AG04449 (cell line): ENCODE data around the gene DNAJC7.

Source experiments
- CTCF ChIA-PET: fragments of 350-600 bp; formaldehyde crosslinking; extraction: SDS; loops from one replicate; lab custom pipeline; 2021; ENCODE audit warnings: antibody characterized with exemption; lab: Yijun Ruan, JAX
- POLR2A ChIA-PET: fragments of 400-600, 350-600 bp; formaldehyde crosslinking; extraction: SDS; loops from one replicate; lab custom pipeline; 2020; ENCODE audit warnings: antibody characterized with exemption, inconsistent platforms; lab: Yijun Ruan, JAX
- DNase-seq: peaks from one replicate; pipeline ENCODE4 v3.0.0-alpha.2; 2010; ENCODE audit warnings: low read depth, low spot score
- H3K4me3 ChIP-seq: 2 replicates; pipeline ENCODE4 v1.5.1; 2011; ENCODE audit warnings: low read depth, mild to moderate bottlenecking, control low read depth, low read length
- CTCF ChIP-seq: IDR thresholded peaks from one replicate; pipeline ENCODE4 v1.5.1; 2011; ENCODE audit warnings: mild to moderate bottlenecking, moderate library complexity, low read length, control low read depth, inconsistent platforms; ENCODE audit not compliant: insufficient read depth; ENCODE audit errors: missing control alignments

DNAJC7 gene

GRCh38 chr17:41967921-41968578 is 49.2 kb downstream of the DNAJC7 start:
- ChIA-PET CTCF (interaction anchor here (1.3 to 11.2 kb wide), 5 partner anchors 8 to 152 kb away, joined by 3 to 131 read pairs (median 46); partner anchors contain the start of genes DHX58, DNAJC7, HSPB9 and KAT2A), POLR2A (interaction anchor here (1.1 to 2.9 kb wide), 3 partner anchors 45 to 50 kb away, joined by 3 to 15 read pairs (median 4); partner anchors contain the start of genes ACLY and DNAJC7)
- no peak for DNase-seq
- no peak for TF ChIP-seq CTCF
- H3K4me3 ChIP-seq, result peak overlapping the region; percentile 81

DNA sequence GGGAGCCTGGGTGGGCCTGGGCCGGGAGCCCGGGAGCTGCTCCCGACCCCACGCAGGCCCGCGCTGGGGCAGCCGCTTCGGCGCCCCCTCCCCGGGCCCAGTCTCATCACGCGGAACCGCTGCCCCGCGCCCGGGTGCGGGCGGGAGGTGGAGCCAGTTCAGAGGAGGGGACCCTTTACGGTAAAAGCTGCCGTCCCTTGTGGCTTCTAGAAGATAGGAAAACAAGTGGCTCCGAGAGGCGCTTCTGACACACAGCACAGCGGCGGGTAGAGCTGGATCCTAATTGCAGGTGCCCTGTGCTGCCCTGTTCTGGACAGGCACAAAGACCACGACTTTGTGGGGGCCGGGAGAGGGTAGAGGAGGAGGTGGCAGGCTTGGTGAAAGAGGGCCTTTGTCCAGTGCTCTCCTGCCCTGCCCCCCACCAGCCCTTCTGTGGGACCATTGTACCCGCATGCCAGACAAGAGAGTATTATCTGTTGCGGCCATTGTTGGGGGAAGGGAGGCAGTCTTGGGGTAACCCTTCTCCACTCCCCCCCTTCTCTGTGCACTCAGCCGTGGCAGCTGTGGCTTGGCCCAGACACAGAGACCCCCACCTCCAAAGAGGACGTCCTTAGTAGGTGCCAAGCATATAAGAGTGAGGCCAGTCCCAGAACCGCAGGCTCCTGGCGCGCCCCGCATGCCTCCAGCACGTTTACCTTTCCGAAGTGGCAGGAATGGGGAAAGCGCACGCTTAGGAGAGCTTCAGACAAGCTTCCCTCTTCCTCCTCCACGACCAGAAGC is 49.9 kb downstream of the DNAJC7 start:
- CTCF ChIA-PET, result interaction anchor here (2.5 to 11.2 kb wide), 5 partner anchors 10 to 153 kb away, joined by 10 to 131 read pairs (median 46); partner anchors contain the start of genes DHX58, DNAJC7, HSPB9 and KAT2A

GRCh38 chr17:41966463-41967140 is 50.6 kb downstream of the DNAJC7 start, which contains the start of gene CNP:
Gene CNP (plus strand): TSS chr17:41966795. CDS start chr17:41966885, 90 bp downstream.
- POLR2A ChIA-PET, result interaction anchor here (0.5 to 2.9 kb wide), 9 partner anchors 9 to 146 kb away, joined by 3 to 15 read pairs (median 6); partner anchors contain the start of genes ACLY, DHX58 and DNAJC7
- CTCF ChIA-PET, result interaction anchor here (1.8 to 11.2 kb wide), 7 partner anchors 10 to 153 kb away, joined by 6 to 131 read pairs (median 10); partner anchors contain the start of genes DHX58, DNAJC7, HSPB9 and KAT2A
- DNase-seq, result no peak
- no peak for TF ChIP-seq CTCF
- peak within 1 kb of the TSS; percentile 81 for H3K4me3 ChIP-seq

More for the DNA sequence above, 49.9 kb downstream of the DNAJC7 start:
- no peak for TF ChIP-seq CTCF
- no peak for DNase-seq
- POLR2A ChIA-PET, result interaction anchor here (0.5 to 2.9 kb wide), 5 partner anchors 8 to 1320 kb away, joined by 4 to 15 read pairs (median 7); partner anchors contain the start of genes DHX58, DNAJC7 and SMARCE1
- peak overlapping the region; percentile 81 for H3K4me3 ChIP-seq

GRCh38 chr17:41965694-41966462 is 51.4 kb downstream of the DNAJC7 start:
- no peak for DNase-seq
- ChIA-PET POLR2A (interaction anchor here (0.5 to 2.9 kb wide), 9 partner anchors 9 to 1109 kb away, joined by 3 to 15 read pairs (median 6); partner anchors contain the start of genes ACLY, DHX58 and DNAJC7), CTCF (interaction anchor here (1.0 to 11.2 kb wide), 12 partner anchors 9 to 169 kb away, joined by 3 to 131 read pairs (median 10); partner anchors contain the start of genes DHX58, DNAJC7, HSPB9 and KAT2A)
- TF ChIP-seq CTCF, result no peak
- H3K4me3 ChIP-seq, result peak overlapping the region; percentile 81

GRCh38 chr17:41962768-41963434 is 54.3 kb downstream of the DNAJC7 start:
- no peak for DNase-seq
- POLR2A ChIA-PET, result interaction anchor here (0.7 kb wide), 1 partner anchor 705 kb away, joined by 3 read pairs; no protein-coding TSS in a partner anchor
- no peak overlapping the region for H3K4me3 ChIP-seq
- CTCF ChIA-PET, result interaction anchor here (0.6 to 11.2 kb wide), 37 partner anchors 9 to 351 kb away, joined by 3 to 131 read pairs (median 4); partner anchors contain the start of genes ACLY, DHX58, DNAJC7 and HSPB9
- peak; percentile 90 for TF ChIP-seq CTCF
